CD4-positive, alpha-beta T cell treated with Interleukin-21 for 1 hour (primary cell): ENCODE measurements around the gene TRPT1.

Source experiments
- DNase-seq: peaks from one replicate; pipeline ENCODE4 v3.0.0-alpha.2; 2020

Gene TRPT1, protein sequence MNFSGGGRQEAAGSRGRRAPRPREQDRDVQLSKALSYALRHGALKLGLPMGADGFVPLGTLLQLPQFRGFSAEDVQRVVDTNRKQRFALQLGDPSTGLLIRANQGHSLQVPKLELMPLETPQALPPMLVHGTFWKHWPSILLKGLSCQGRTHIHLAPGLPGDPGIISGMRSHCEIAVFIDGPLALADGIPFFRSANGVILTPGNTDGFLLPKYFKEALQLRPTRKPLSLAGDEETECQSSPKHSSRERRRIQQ

DNA sequence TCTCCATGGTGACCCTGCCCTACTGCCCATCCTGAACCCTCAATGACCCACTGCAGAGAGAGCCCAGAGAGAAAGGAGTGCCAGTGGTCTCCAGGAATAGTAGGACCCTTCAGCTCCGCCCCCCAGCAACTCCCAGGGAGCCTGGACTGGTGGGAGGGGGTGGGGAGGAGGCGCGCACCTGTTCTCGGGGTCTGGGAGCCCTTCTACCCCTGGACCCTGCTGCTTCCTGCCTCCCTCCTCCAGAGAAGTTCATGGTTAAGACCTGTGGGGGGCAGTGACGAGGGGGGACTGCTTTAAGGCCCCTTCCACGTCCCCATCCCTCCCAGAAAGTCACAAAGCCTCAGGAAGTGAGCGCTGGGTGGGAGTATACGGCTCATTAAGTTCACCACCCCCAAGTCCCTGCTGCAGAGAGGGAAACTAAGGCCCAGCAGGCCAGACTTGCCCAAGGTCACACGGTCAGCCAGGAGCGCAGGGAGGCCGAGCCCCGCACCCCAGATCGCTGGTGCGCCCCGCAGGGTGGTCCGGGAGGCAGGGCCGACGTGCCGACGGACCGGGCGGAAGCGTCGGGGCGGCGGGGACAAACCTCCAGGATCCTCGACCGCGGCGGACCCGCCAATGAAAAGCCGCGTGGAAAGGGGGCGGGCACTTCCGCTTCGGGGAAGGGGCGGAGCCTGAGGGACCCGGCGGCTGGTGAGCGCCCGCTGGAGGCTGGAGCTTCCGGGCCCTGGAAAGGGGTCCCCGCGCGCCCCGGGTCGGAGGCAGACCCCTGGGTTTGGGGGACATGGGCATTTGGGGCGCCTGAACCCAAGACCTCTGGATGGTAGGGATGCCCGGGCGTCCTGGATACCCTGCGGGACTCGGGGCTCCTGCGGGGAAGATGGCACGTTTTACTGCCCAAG lies at the start of gene TRPT1, which contains the start of gene NUDT22:
Gene TRPT1 (minus strand): TSS at position 579 of the 899 bp plus-strand sequence. CDS start 326 bp downstream, at position 253.
Gene NUDT22 (plus strand): TSS at position 667 of the 899 bp plus-strand sequence. CDS start 379 bp downstream, outside the sequence.
- DNase-seq, result peak; percentile 89

DNA sequence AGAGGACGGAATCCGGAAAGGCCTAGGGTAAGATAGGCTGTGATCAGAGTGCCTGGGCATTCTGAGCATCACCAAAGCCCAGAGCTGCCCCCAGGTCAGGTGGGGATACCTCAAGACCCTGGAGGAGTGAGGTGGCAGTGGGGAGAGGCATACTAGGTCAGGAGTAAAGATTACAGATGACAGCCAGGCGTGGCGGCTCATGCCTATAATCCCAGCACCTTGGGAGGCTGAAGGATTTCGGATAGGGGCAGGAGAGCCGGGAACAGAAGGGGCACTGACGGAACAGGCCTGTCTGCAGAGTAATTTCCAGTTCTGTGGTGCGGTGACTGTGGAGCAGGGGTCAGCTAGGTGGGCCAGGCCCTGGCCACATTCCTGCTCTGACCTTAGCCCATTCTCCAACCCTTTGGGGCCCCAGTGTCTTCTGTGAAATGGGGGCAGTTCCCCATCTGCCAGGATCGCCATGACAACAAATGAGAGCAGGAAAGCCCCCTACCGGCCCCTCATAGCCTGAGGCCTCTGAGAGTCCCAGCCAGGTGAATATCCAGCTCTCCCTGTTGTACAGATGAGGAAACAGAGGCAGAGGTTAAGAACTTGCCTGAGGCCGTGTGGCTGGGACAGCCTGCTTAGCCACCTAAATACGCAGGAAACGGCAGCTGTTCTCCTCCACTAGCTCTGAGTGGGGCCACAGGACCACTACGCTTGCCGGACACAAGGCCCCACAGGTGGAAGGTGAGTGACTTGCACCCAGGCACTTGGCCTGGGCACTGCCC lies 49.2 kb upstream of the TRPT1 start:
- DNase-seq, result no peak

- DNase-seq, result peak; percentile 98
These were observed 43.7 kb upstream of the TRPT1 start for GRCh38 chr11:64269540-64270220.

DNA sequence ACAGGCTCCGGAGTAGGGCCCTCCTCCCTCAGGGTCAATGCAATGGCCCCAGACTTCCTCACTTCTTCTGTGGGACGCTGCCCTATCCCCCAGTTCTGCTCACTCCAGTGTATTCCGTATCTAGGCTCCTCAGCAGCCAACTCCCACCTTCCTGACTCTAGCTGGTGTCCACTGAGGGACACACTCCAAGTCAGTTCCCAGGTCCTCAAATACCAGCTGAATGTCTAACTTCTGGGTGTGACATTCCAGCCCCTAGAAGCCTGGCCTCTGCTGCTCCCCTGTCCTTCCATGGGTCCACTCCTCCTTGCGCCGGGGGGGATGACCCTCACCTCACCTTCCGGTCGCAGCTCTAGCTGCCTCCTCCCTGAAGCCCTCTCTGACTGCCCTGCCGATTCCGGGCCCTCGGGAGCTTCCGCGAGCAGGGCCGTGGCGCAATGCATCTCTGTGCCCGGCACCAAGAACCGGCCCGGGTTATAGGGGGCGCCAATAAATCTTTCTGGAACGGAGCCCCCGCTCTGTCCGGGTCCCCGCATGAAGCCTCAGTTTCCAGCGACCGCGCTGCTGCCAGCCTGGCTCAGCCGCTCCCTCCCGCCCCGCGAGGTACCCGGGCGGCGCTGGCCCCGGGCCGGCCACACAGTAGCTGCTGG lies 43.0 kb upstream of the TRPT1 start:
- DNase-seq, result no peak

DNA sequence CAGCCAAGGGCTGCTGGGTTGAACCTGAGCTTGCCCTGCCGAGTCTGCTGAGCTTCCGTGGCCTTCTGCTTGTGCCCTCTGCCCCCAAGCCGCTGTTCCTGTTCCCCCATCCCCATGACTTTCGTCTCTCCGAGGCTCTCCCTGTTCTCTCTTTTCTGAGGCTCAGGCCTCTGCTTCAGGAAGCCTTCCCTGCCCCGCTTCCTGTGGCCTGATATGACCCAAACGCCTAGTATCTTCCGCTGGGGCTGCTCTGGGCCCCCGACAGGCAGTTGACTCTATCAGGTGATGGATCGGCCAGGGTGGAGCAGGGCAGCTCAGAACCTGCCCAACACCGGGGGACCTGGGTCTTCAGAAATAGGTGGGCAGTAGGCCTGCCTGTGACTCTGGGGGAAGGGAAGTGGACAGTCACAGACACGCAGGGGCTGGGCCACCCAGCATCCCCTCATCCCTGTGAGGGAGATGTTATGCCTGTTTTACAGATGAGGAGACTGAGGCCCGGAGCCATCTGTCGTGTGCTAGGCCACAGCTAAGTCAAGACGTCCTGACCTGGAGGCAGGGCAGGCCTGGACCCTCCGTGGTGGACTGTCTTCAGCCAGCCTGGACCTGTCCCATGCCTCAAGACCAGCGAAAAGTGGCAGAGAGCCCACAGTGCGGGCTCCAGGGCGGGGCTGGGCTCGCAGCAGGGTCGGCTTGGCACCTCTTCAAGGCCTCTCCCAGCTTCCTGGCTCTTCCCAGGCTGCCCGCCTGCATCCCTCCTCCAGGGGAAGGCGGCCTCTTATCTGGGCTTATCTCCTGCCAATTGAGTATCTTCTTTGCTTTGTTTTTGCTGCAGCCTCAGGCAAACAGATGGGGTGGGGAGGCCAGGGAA lies 42.3 kb upstream of the TRPT1 start:
- no peak for DNase-seq

DNA sequence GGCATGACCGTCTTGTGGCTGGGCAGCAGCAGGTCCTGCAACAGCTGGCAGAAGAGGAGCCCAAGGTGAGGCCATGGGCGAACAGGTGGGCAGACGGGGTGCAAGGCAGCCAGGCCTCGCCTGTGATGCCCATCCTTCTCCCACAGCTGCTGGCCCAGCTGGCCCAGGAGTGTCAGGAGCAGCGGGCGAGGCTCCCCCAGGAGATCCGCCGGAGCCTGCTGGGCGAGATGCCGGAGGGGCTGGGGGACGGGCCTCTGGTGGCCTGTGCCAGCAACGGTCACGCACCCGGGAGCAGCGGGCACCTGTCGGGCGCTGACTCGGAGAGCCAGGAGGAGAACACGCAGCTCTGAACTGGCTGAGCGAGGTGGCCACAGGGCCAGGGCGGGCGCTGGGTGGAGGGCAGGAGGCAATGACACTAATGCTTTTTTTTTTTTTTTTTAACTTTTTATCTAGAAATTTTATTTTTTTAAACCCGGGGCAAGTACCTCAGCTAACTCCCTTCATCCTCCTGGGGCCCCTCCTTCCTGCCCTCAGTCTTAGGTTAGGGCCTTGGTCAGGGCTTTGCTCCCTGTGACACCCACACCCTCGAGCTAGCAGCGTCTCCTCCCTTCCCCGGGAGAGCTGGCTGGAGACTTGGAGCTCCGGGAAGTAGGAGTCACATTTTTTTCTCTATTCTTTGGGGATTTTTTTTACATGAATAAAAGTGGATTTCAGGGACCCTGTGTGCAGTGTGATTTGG lies 41.4 kb upstream of the TRPT1 start:
- DNase-seq, result no peak

- no peak for DNase-seq
These were observed 40.4 kb upstream of the TRPT1 start for GRCh38 chr11:64266339-64266738.

GRCh38 chr11:64265176-64266160 lies 39.5 kb upstream of the TRPT1 start:
- no peak for DNase-seq

GRCh38 chr11:64264371-64264852 lies 38.4 kb upstream of the TRPT1 start:
- DNase-seq, result no peak

GRCh38 chr11:64263947-64264317 lies 37.9 kb upstream of the TRPT1 start:
- no peak for DNase-seq

DNA sequence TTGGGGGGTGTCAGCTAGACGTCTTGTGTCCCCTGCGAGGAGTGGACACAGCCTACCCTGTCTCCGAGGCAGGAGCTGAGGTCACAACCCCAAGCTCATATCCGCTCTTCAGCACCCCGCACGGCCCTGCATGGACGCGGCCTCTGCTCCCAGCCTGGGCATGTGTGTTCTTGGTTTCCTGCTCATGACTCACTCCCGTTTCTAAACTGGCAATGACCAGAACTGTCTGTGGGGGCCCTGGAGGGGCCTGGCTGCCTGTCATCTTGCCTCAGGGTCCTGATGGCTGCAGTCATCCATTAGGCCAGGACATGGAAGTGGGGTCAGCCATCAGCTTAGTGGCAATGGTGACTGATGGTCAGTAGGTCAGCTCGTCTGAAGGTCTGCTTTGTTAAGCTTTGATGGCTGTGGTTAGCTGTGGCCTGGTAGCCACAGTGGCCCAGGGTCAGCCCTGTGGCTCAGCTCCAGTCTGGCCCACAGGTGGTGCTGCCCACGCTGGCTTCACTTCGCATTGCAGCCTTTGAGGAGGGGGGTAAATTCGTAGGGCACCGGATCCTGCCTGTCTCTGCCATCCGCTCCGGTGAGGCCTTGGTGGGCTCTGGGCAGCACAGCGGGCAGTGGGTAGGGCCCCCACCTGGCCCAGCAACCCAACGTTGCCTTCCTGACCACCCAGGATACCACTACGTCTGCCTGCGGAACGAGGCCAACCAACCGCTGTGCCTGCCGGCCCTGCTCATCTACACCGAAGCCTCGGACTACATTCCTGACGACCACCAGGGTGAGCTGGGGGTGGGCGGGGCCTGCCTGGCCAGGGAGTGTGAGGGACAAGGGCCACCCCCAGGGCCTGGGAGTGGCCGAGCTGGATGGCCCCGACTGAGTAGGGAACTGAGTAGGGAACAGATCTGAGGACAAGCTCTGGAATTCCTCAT lies 37.3 kb upstream of the TRPT1 start:
- no peak for DNase-seq

DNA sequence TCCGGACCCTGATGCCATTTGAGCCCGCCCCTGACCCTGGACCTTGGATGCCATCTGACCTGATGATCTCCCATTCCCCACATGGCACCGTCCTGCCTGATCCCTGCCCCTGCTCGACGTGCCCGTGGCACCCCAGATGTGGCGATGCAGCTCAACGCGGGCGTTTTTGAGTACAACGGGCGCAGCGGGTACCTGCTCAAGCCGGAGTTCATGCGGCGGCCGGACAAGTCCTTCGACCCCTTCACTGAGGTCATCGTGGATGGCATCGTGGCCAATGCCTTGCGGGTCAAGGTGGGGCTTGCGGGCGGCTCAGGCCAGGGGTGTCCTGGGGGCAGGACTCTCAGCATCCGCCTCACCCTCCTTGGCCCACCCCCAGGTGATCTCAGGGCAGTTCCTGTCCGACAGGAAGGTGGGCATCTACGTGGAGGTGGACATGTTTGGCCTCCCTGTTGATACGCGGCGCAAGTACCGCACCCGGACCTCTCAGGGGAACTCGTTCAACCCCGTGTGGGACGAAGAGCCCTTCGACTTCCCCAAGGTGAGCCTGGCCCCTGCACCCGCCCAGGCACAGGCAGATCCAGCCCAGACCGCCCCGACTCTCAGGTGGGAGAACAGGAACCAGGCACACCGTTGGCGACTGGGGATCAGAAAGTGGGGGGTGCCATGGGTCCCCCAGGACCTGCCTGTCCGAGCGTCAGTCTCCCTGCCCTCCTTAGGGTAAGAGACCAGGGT lies 36.5 kb upstream of the TRPT1 start:
- no peak for DNase-seq

DNA sequence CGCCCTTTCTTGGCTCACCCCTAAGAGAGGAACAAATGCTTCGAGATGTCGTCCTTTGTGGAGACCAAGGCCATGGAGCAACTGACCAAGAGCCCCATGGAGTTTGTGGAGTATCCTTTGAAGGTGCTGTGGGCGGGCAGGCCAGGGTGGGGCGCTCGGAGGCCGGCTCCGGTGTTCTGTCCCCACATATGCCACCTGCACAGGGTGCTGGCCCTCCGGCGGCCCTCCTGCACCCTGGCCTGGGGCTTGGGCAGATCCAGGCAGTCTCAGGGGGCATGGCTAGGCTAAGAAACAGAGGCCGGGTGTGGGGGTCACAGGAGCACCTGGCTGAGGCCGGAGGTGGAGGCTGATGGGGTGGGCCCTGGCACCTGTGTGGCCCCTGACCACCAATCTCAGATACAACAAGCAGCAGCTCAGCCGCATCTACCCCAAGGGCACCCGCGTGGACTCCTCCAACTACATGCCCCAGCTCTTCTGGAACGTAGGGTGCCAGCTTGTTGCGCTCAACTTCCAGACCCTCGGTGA lies 35.6 kb upstream of the TRPT1 start:
- DNase-seq, result no peak

GRCh38 chr11:64260147-64260708 lies 34.2 kb upstream of the TRPT1 start:
- DNase-seq, result no peak

DNA sequence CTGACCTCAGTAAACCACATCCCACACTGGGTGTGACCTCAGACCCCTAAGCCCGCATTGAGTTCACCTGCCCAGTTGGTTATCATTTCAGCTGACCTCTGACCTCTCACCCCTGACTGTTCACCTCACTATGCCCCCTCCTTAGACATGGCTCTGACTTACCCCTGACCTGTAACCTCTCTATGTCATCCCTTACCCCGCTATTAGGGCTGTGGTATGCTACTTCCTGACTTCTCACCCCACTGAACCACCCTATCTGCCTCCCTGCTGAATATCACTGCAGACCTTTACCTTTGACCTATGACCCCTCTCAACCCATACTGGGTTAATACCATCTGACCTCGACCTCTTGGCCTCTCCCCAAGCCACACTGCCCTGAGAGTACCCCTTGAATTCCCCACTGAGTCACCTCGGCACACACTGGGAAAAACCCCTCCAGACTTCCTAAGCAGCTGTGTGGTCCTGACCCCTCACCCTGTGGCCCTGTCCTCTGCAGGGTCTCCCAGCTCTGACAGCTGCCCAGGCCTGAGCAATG lies 33.6 kb upstream of the TRPT1 start:
- no peak for DNase-seq

- DNase-seq, result no peak
These were observed 33.1 kb upstream of the TRPT1 start for GRCh38 chr11:64258946-64259532.
